HepG2 (cell line): ENCODE measurements around the gene RNF213. TPM values are rescaled to one million over a fixed set of nuclear protein-coding genes. Genes with fewer than 3 reads are reported as not detected.
A peak's percentile ranks its signal among the peaks of the same experiment; 100 is the strongest.

Source experiments
- ETS1 ChIP-seq: sonication (generic); formaldehyde crosslinking; IDR thresholded peaks from 2 replicates; pipeline ENCODE4 v1.4.0; 2020; ENCODE audit warnings: missing genetic modification reagents
- GATA4 ChIP-seq: sonication (generic); IDR thresholded peaks from 2 replicates; pipeline ENCODE4 v1.6.1; 2016; ENCODE audit warnings: antibody characterized with exemption, low read depth, borderline replicate concordance
- KLF11 ChIP-seq: IDR thresholded peaks from 2 replicates; pipeline ENCODE4 v1.6.1; 2016; ENCODE audit warnings: missing compliant biosample characterization
- MTA3 ChIP-seq: sonication (generic); formaldehyde crosslinking; IDR thresholded peaks from 2 replicates; pipeline ENCODE4 v1.4.0; 2020; ENCODE audit warnings: missing genetic modification reagents
- NAIF1 ChIP-seq: sonication (generic); formaldehyde crosslinking; IDR thresholded peaks from 2 replicates; pipeline ENCODE4 v1.5.0; 2020; ENCODE audit warnings: mild to moderate bottlenecking, missing genetic modification reagents, borderline replicate concordance
- NPAS2 ChIP-seq: sonication (generic); formaldehyde crosslinking; IDR thresholded peaks from 2 replicates; pipeline ENCODE4 v1.8.0; 2022; ENCODE audit warnings: mild to moderate bottlenecking, missing genetic modification reagents, borderline replicate concordance
- PAX8 ChIP-seq: sonication (generic); formaldehyde crosslinking; IDR thresholded peaks from 2 replicates; pipeline ENCODE4 v1.8.0; 2022; ENCODE audit warnings: mild to moderate bottlenecking, missing genetic modification reagents, borderline replicate concordance
- RORA ChIP-seq: sonication (generic); formaldehyde crosslinking; IDR thresholded peaks from 2 replicates; pipeline ENCODE4 v1.5.0; 2020; ENCODE audit warnings: mild to moderate bottlenecking, missing genetic modification reagents, moderate library complexity
- SNAPC4 ChIP-seq: sonication (generic); formaldehyde crosslinking; IDR thresholded peaks from 2 replicates; pipeline ENCODE4 v1.4.0; 2020; ENCODE audit warnings: mild to moderate bottlenecking, missing genetic modification reagents
- SP4 ChIP-seq: sonication (generic); formaldehyde crosslinking; IDR thresholded peaks from 2 replicates; pipeline ENCODE4 v1.8.1; 2023; ENCODE audit warnings: mild to moderate bottlenecking, missing genetic modification reagents
- TEF ChIP-seq: sonication (generic); formaldehyde crosslinking; IDR thresholded peaks from 2 replicates; pipeline ENCODE4 v1.5.0; 2020; ENCODE audit warnings: missing genetic modification reagents
- THAP8 ChIP-seq: sonication (generic); formaldehyde crosslinking; IDR thresholded peaks from 2 replicates; pipeline ENCODE4 v1.5.1; 2020; ENCODE audit warnings: missing genetic modification reagents, mild to moderate bottlenecking, borderline replicate concordance
- ZNF33B ChIP-seq: sonication (generic); formaldehyde crosslinking; IDR thresholded peaks from 2 replicates; pipeline ENCODE4 v1.5.1; 2020; ENCODE audit warnings: mild to moderate bottlenecking, missing genetic modification reagents
- ZNF580 ChIP-seq: IDR thresholded peaks from 2 replicates; pipeline ENCODE4 v1.6.1; 2016; ENCODE audit warnings: low read depth, borderline replicate concordance
- ZNF883 ChIP-seq: sonication (generic); formaldehyde crosslinking; IDR thresholded peaks from 2 replicates; pipeline ENCODE4 v1.5.1; 2020; ENCODE audit warnings: mild to moderate bottlenecking, missing genetic modification reagents; ENCODE audit errors: not compliant biosample characterization
- ZNF891 ChIP-seq: sonication (generic); formaldehyde crosslinking; IDR thresholded peaks from 2 replicates; pipeline ENCODE4 v1.5.0; 2020; ENCODE audit warnings: mild to moderate bottlenecking, missing genetic modification reagents
- polyA plus RNA-seq, 8 experiments: library from polyadenylated mRNA; depleted of rRNA in 3 of 8; stranded (reverse) in 7 of 8; unstranded in 1 of 8; fragments of >200 nt; fragmentation: Illumina TruSeq in 4 of 8; extraction: Trizol in 4 of 8; gene quantifications; 2 replicates each; pipeline versions ENCODE4 v1.2.1 to v1.2.3, GENCODE V29; 2011 to 2016; ENCODE audit warnings: low read depth in 4 of 8, missing spikeins in 1 of 8, mixed read lengths in 1 of 8; ENCODE audit not compliant: insufficient read depth in 1 of 8
- total RNA-seq, 5 experiments: library from RNA; depleted of rRNA; stranded (reverse); fragments of >200 nt; fragmentation: Illumina TruSeq; extraction: Trizol; gene quantifications; 2 replicates each; pipeline ENCODE4 v1.2.3, GENCODE V29; 2016; ENCODE audit warnings: low read depth in 1 of 5

Gene RNF213
- total and polyA plus RNA-seq, 2 of the 13 experiments (the other 11 are each of a cell fraction or from before 2014, with no cell fraction given): 38.6 to 38.7 TPM

- TF ChIP-seq SP4 (peak; percentile 50; the same call in 1 of the 2 replicates), NAIF1 (CRISPR knock-in tag) (no peak), THAP8 (CRISPR knock-in tag) (no peak), GATA4 (no peak), ZNF33B (CRISPR knock-in tag) (no peak), ZNF580 (CRISPR knock-in tag) (peak; percentile 99), PAX8 (CRISPR knock-in tag) (no peak), ETS1 (CRISPR knock-in tag) (peak; percentile 92; the same call in 1 of the 2 replicates), ZNF883 (peak; percentile 78), TEF (peak; percentile 92), MTA3 (CRISPR knock-in tag) (no peak), NPAS2 (CRISPR knock-in tag) (no peak; the same call in 1 of the 2 replicates), ZNF891 (peak; percentile 83; the same call in 1 of the 2 replicates), KLF11 (peak; percentile 99), RORA (CRISPR knock-in tag) (no peak), SNAPC4 (CRISPR knock-in tag) (peak; percentile 58; the same call in 1 of the 2 replicates)
Observed at GRCh38 chr17:80441133-80441578, 180.5 kb downstream of the RNF213 start (continued).
